ENCODE data around the gene PLEKHA7.
"Not testable (repeated sequence)": the region's sequence is repeated elsewhere in the genome, so short reads cannot be mapped to it uniquely, and the experiment has no call there.

PLEKHA7 gene

GRCh38 chr11:16942342-16942741 is 71.9 kb downstream of the PLEKHA7 start:
- no peak for DNase-seq (ENCODE audit: low read depth)

DNA sequence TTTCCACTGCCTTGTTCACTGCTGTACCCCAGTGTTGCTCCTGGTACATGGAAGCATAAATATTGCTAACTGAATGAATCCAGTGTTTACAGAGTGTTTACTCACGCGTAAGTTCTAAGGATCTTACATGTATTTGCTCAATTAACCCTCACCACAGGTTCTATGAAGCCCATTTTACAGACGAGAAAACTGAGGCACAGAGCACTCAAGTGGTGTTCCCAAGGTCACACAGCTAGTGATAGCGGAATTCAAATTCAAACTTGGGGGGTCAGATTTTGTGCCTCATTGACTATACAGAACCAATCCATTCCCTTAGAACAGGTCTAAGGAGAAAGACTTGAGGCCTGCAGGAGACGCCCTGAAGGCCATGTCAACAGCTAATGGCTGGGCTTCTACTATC is 72.3 kb downstream of the PLEKHA7 start:
- no peak for DNase-seq (ENCODE audit: low read depth)

DNA sequence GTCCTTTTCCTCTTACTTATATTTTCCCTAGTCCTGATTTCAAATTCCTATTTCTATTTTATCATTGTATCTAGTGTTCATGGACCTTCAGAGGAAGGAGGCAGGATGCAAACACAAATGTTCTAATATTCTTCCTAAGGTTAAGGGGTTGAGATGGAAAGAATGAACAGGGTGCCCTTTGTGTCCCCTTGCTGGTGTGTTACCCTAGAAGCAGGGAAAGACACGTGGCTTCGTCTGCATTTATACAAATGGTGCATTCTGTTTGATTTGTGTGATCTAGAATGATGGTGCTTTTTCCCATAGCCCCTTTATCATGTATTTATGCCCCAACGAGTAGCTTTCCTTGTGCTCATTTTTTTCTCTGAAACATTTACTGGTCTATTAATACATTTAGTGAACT is 76.2 kb downstream of the PLEKHA7 start:
- DNase-seq (ENCODE audit: low read depth) = no peak

DNA sequence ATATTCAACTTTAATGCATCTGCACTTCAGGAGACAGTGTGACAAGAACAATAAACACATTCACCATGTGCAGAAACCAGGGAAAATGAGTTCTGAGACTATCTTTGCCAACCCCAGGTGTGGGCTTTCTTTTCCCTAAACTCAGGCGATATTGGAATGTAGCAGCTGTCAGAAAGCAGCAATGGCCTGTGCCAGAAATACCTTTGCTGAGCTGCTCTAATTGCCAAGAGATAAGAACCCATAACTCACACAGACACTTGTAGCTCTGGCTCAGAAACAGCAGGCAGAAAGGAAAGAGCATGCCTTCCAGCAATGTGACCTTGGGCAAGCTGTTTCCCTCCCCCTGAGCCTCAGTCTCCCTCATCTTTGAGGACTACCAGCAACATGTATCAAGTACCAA is 77.6 kb downstream of the PLEKHA7 start:
- DNase-seq (ENCODE audit: low read depth) = no peak

DNA sequence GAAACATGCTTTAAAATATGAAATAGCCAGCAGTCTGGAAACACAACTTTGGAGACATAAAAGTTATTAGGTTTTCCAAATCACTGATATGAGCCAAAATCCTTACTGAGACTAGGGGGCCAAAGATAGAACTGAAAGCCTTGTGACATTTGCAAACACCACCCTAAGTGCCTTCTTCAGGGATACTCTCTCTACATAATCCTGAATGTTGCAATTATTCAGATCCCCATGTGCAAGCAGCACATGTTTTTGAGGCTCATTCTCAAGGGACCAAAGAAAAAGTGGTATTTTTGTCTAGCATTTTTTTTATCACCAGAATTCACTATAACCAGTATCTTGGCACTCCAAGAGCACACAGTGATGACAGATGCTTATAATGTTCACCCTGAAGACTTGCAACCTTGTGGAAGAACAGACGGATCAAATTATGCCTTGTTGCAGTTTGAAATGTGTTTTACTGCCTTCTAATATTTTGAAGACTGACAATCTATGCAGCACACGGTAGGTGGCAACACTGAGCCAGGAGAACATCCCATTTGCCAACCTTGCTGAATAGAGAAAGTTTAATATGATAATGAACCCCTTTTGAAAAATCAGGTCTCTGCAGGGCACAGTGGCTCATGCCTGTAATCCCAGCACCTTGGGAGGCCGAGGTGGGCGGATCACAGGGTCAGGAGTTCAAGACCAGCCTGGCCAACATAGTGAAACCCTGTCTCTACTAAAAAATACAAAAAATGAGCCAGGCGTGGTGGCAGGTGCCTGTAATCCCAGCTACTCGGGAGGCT is 78.5 kb downstream of the PLEKHA7 start:
- peak; percentile 45 for DNase-seq (ENCODE audit: low read depth)

GRCh38 chr11:16933756-16934603 is 80.2 kb downstream of the PLEKHA7 start:
- DNase-seq (ENCODE audit: low read depth) = no peak

DNA sequence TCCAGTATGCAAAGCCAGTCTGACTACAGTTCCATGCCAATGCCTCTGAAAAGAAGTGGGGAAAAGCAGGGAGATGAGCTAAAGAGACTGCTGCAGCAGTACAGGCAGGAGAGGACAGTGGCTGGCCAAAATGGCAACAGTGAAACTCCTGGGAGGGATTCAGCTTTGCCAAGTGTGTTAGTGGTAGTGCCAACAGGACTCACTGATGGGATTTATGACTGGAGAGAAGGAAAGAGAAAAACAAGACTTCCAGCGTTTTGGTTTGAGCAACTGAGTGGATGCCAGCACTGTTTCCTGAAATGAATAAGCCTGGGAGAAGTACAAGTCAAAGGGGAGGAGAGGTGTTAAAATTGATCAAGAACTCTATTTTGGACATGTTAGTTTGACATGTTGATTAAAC is 80.9 kb downstream of the PLEKHA7 start:
- DNase-seq (ENCODE audit: low read depth) = no peak

GRCh38 chr11:16928044-16928443 is 86.2 kb downstream of the PLEKHA7 start:
- no peak for DNase-seq (ENCODE audit: low read depth)

- DNase-seq (ENCODE audit: low read depth) = no peak
Observed at GRCh38 chr11:16926883-16927626, 87.2 kb downstream of the PLEKHA7 start.

GRCh38 chr11:16925561-16926065 is 88.6 kb downstream of the PLEKHA7 start:
- DNase-seq (ENCODE audit: low read depth) = peak; percentile 9

GRCh38 chr11:16924826-16925560 is 89.2 kb downstream of the PLEKHA7 start:
- peak; percentile 23 for DNase-seq (ENCODE audit: low read depth)

DNA sequence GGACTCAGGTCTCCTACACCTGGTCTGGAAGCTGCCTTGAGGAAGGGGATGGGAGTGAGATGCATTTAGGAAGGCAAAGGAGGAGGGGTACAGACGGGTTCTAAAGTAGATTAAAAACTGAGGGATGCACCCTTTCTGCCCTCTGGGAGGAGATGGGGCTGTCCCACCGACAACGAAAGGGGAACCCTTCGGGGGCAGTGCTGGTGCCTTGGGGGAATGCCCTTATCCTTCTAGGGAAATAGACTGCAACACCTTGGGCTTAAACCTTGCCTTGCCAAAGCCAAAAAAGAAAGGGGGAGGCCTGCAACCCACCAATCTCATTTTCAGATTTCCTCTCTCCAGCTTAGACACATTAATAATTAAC is 89.8 kb downstream of the PLEKHA7 start:
- DNase-seq (ENCODE audit: low read depth) = no peak

- no peak for DNase-seq (ENCODE audit: low read depth)
Observed at GRCh38 chr11:16923987-16924386, 90.2 kb downstream of the PLEKHA7 start.

DNA sequence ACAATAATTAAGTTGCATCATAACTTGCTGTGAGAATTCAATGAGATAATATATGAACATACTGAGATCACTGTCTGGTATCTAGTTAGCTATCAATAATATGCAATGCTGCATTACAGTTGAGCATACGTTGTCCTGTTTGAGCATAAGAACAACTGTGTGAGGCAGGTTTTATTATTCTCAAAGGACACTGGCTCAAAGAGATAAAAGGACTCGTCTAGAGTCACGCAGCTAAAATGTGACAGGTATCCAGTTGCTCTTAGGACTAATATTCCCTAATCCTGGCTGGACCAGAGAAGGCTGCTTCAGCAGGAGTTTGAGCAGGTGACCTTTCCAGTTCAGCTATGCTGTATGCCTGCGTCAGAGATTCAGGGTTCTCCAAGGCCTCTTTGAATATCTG is 92.5 kb downstream of the PLEKHA7 start:
- DNase-seq (ENCODE audit: low read depth) = no peak

DNA sequence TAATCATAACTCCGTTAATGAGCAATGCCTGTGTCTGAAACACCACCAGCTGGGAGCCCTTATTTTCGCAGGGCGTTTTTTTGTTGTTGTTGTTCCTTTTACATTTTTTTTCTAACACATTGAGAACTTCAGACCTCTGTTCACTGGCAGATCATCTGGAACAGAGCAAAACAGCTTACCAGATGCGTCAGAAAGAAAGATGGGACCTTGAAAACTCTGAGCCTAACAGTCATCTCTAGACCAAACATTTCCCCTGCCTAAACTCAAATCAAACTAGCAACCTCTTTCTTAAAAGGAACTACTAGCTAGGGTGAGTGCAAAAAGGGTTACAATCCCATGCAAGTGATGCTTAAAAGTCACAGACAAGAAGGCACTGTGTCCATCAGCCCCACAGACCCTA is 93.2 kb downstream of the PLEKHA7 start:
- no peak for DNase-seq (ENCODE audit: low read depth)

DNA sequence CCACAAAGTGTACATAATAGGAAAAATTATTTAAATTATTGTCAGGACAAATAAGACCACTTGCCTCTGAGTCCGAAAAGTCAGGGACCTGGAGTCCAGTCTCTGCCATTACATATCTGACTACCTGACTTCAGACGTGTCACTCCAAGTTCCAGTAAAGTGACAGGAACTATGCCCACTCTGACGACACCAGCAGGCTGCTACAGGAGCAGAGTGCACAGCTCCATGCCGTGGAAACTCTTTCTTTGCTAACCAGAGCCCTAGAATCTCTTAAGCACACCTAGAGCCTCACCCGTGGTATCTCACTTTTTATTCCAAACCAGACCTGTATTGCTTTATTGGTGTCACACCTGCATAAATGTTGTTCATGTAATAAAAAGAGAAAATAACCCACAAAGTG is 93.7 kb downstream of the PLEKHA7 start:
- no peak for DNase-seq (ENCODE audit: low read depth)

DNA sequence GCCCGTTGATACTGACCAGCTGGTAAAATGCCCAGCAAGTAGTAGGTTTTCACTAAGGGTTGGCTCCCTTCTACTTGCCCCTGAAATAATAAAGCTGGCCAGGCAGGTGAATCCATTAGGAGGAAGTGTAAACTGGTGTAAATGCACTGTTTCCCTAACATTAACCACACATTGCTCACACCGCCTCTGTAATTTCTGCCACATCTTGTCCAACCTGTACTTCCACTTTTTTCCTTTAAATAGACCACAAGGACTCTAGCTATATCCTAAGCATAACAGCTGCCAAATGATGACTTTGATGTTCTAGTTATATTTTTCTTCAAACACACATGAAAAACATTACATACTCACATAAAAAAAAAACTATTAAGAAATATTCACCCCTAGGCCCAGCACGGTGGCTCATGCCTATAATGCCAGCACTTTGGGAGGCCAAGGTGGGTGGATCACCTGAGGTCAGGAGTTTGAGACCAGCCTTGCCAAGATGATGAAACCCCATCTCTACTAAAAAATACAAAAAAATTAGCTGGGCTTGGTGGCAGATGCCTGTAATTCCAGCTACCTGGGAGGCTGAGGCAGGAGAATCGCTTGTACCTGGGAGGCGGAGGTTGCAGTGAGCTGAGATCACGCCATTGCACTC is 95.6 kb downstream of the PLEKHA7 start:
- not testable (repeated sequence) for DNase-seq (ENCODE audit: low read depth)

DNA sequence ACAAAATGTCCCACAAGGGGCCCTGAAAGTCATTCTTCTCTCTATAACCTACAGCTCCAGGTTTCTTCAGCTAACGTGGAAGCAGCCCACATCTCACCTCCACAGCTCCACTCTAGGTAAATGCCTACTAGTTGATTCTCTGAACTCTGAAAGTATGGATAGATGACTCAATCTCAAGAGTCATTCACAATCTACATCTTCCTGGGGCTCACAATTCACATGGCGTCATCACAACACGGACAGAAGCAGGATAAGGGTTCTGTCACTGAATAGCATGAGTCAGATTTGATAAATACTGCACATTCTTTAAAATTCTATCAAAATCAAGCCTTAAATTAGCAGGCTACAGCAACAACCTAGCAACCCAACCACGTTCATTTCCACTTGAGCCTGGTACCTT is 96.3 kb downstream of the PLEKHA7 start:
- DNase-seq (ENCODE audit: low read depth) = no peak

DNA sequence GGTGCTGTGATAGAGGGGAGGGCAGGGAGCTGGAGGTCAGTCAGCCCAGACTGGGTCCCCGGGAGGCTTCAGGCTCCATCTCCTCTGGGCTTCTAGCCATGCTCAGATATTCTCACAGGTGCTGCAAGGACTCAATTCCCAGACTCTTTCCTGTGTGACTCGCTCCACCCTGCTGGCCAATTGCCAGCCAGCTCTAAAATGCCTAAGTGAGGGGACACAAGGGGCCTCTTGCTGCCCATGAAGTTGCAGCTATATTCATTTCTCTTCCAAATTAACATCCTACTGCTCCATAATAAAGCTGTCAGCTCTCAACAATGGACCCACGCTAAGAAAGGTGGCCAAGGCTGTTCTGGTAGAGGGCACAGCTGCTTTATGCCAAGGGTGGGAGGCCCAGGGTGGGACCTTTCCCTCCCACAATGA is 101.5 kb downstream of the PLEKHA7 start:
- DNase-seq (ENCODE audit: low read depth) = no peak

DNA sequence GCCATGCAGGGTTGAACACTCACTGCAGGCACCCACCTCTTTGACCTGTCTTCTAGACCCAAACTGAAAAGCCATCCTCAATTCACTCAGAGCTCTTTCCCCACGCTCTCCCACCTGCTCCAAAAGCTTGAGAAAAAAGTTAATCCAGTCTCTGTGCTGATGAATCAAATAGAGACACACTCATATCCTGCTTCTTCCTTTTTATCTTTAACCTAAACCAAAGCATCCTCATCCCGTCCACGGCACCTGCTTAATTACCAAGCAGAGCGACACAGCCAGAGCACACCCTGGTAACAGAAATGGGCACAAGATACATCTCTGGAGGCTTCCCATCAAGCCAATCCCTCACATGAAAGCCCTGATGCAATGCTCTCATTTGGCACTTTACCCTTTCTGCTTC is 102.6 kb downstream of the PLEKHA7 start:
- no peak for DNase-seq (ENCODE audit: low read depth)

GRCh38 chr11:16911186-16911585 is 103.0 kb downstream of the PLEKHA7 start:
- DNase-seq (ENCODE audit: low read depth) = no peak

Data from fibroblast of gingiva (primary cell).